ENCODE measurements around the gene TIMM17B. TPM values are rescaled to one million over a fixed set of nuclear protein-coding genes. Genes with fewer than 3 reads are reported as not detected.
A peak's percentile ranks its signal among the peaks of the same experiment; 100 is the strongest.

TIMM17B gene
- total RNA-seq, 1 experiment from 2014 or later = 89.7 TPM

GRCh38 chrX:48938721-48939425 is 41.3 kb upstream of the TIMM17B start:
- Histone ChIP-seq H2BK5ac (ENCODE audit: insufficient read length, low read length) (no peak overlapping the region), H2BK20ac (ENCODE audit: low read depth, low read length, poor library complexity, severe bottlenecking) (no peak overlapping the region), H3K18ac (ENCODE audit: insufficient read length, low read depth, low read length) (no peak overlapping the region), H4K5ac (ENCODE audit: insufficient read length, low read depth, low read length) (no peak overlapping the region), H3K27ac (ENCODE audit: insufficient read length, low read depth, low read length) (no peak overlapping the region), H4K8ac (replicated peaks; ENCODE audit: insufficient read length, low read depth, low read length) (no peak overlapping the region), H4K20me1 (ENCODE audit: control insufficient read depth, insufficient read depth, insufficient read length) (no peaks in the 10 kb centered on the region), H3K9ac (ENCODE audit: extremely low read depth, insufficient read length, low read length) (peak overlapping the region; percentile 26), H3K14ac (ENCODE audit: insufficient read depth, low read length) (no peak overlapping the region), H3K9me3 (ENCODE audit: control insufficient read depth, low read depth, low read length) (no peaks in the 10 kb centered on the region), H3K4me2 (ENCODE audit: insufficient read depth, insufficient read length, low read length) (no peak overlapping the region), H2AK5ac (ENCODE audit: insufficient read length, low read length) (no peak overlapping the region), H2BK15ac (ENCODE audit: low read depth, low read length) (no peak overlapping the region), H2BK12ac (ENCODE audit: insufficient read length, low read depth, low read length) (no peak overlapping the region), H3K4me1 (ENCODE audit: insufficient read depth, low read length) (peaks cover 4% of the 10 kb centered on the region; the same call in 1 of the 2 replicates), H2AFZ (ENCODE audit: low read length) (no peak overlapping the region), H3K4ac (ENCODE audit: low read depth, low read length) (no peak overlapping the region), H3K79me1 (ENCODE audit: insufficient read depth, low read depth, low read length, poor library complexity, severe bottlenecking) (peaks cover 6% of the 10 kb centered on the region), H2BK120ac (ENCODE audit: low read depth, low read length, poor library complexity, severe bottlenecking) (no peak overlapping the region), H3T11ph (ENCODE audit: low read length) (no peak overlapping the region), H3K23me2 (ENCODE audit: insufficient read length, low read depth, low read length, poor library complexity, severe bottlenecking) (no peaks in the 10 kb centered on the region), H3K27me3 (ENCODE audit: insufficient read depth, low read length) (no peaks in the 10 kb centered on the region), H3K79me2 (ENCODE audit: insufficient read depth, low read length) (peaks cover 3% of the 10 kb centered on the region; the same call in 1 of the 2 replicates), H4K91ac (ENCODE audit: insufficient read length, low read depth, low read length) (no peak overlapping the region), H3K56ac (ENCODE audit: insufficient read length, low read depth, low read length) (no peak overlapping the region), H3K23ac (ENCODE audit: insufficient read length, low read depth, low read length) (no peak overlapping the region)
- Mint-ChIP-seq H3K4me3 (peak overlapping the region in 1 of 2 experiments; percentile 40; a peak in 1 of 5 replicates), H3K36me3 (ENCODE audit: insufficient read depth in 1 of 3, low read depth in 3 of 3) (peaks cover 40 to 68% (median 58%) of the 10 kb centered on the region in 3 experiments), H3K9me3 (peaks cover 75 to 85% of the 10 kb centered on the region in 2 experiments), H3K4me1 (peaks cover 19 to 38% of the 10 kb centered on the region in 2 experiments), H3K27ac (peak overlapping the region; percentile 61 to 82 (median 74); a peak in 4 of 7 replicates), H3K27me3 (ENCODE audit: low read depth) (peaks cover 1% of the 10 kb centered on the region)
- no peak for DNase-seq
- no CpG with 5 or more reads among the region's 1 CpG for WGBS (ENCODE audit: extremely low coverage, insufficient read length, low lambda C conversion rate)
- TF ChIP-seq CTCF (conservative IDR thresholded peaks at IDR 0.05) = no peak
